IMR-90 (cell line): ENCODE measurements around the gene KRTAP3-2. TPM values are rescaled to one million over a fixed set of nuclear protein-coding genes. Genes with fewer than 3 reads are reported as not detected.

Experiments used
- ATAC-seq: fragments of 200-7000 bp; cut with Tn5 transposase; 2 replicates; pipeline ENCODE4 v1.9.1; 2020; ENCODE audit warnings: low read depth, mild to moderate bottlenecking, moderate library complexity
- BruUV-seq: library from RNA; stranded (reverse); fragments of 400-500 nt; replicated peaks from 2 replicates; lab custom pipeline; 2021; lab: Mats Ljungman, UMichigan
- CTCF ChIA-PET: fragments of 300-600 bp; formaldehyde crosslinking; extraction: SDS; loops from one replicate; lab custom pipeline; 2021; ENCODE audit warnings: antibody characterized with exemption; lab: Yijun Ruan, JAX
- POLR2A ChIA-PET: fragments of 300-600 bp; sonication (Branson Sonifier 250); formaldehyde crosslinking; loops from one replicate; lab custom pipeline; 2022; ENCODE audit warnings: antibody characterized with exemption; ENCODE audit not compliant: unreplicated experiment; lab: Charles Lee
- DNase-seq: peaks from one replicate; pipeline ENCODE4 v3.0.0; 2013
- H2AFZ ChIP-seq: replicated peaks from 2 replicates; pipeline ENCODE3; 2013; ENCODE audit warnings: low read length, mild to moderate bottlenecking; ENCODE audit not compliant: poor library complexity
- H2AK5ac ChIP-seq: 2 replicates; pipeline ENCODE4 v1.6.1; 2013; ENCODE audit warnings: low read depth, low read length, inconsistent platforms
- H2AK9ac ChIP-seq: replicated peaks from 2 replicates; pipeline ENCODE3; 2013; ENCODE audit warnings: mild to moderate bottlenecking, low read depth, low read length, moderate library complexity; ENCODE audit not compliant: poor library complexity
- H2BK120ac ChIP-seq: 2 replicates; pipeline ENCODE4 v1.6.1; 2013; ENCODE audit warnings: low read depth, low read length, inconsistent platforms
- H2BK15ac ChIP-seq: 3 replicates; pipeline ENCODE4 v1.6.1; 2013; ENCODE audit warnings: low read depth, low read length, inconsistent platforms
- H2BK20ac ChIP-seq: 2 replicates; pipeline ENCODE4 v1.6.1; 2013; ENCODE audit warnings: low read depth, mild to moderate bottlenecking, inconsistent platforms, low read length, moderate library complexity
- H2BK5ac ChIP-seq: 2 replicates; pipeline ENCODE4 v1.6.1; 2013; ENCODE audit warnings: mild to moderate bottlenecking, low read depth, low read length, inconsistent platforms; ENCODE audit not compliant: poor library complexity, severe bottlenecking
- H3K14ac ChIP-seq: replicated peaks from 2 replicates; pipeline ENCODE4 v1.6.1; 2013; ENCODE audit warnings: low read depth, low read length, inconsistent platforms
- H3K18ac ChIP-seq: 2 replicates; pipeline ENCODE4 v1.6.1; 2013; ENCODE audit warnings: low read depth, low read length, control low read depth
- H3K23ac ChIP-seq: 2 replicates; pipeline ENCODE4 v1.6.1; 2013; ENCODE audit warnings: low read depth, low read length, inconsistent platforms
- H3K27ac ChIP-seq: 2 replicates; pipeline ENCODE4 v1.5.1; 2013; ENCODE audit warnings: mild to moderate bottlenecking, control low read depth, low read length; ENCODE audit not compliant: insufficient read depth
- H3K27me3 ChIP-seq: 2 replicates; pipeline ENCODE4 v1.6.1; 2013; ENCODE audit warnings: low read length; ENCODE audit not compliant: control insufficient read depth, insufficient read depth
- H3K36me3 ChIP-seq: 2 replicates; pipeline ENCODE4 v1.6.1; 2013; ENCODE audit warnings: low read length, mixed read lengths; ENCODE audit not compliant: control insufficient read depth, insufficient read depth
- H3K4ac ChIP-seq: 2 replicates; pipeline ENCODE4 v1.6.1; 2013; ENCODE audit warnings: low read depth, low read length, inconsistent platforms
- H3K4me1 ChIP-seq: 2 replicates; pipeline ENCODE4 v1.6.1; 2013; ENCODE audit warnings: low read length, mixed read lengths; ENCODE audit not compliant: control insufficient read depth, insufficient read depth
- H3K4me2 ChIP-seq: 2 replicates; pipeline ENCODE4 v1.6.1; 2013; ENCODE audit warnings: low read depth, mild to moderate bottlenecking, control low read depth, low read length, moderate library complexity
- H3K4me3 ChIP-seq: 2 replicates; pipeline ENCODE4 v1.5.1; 2013; ENCODE audit warnings: low read depth, mild to moderate bottlenecking, control low read depth, low read length, moderate library complexity; ENCODE audit not compliant: insufficient read depth
- H3K56ac ChIP-seq: 2 replicates; pipeline ENCODE4 v1.6.1; 2013; ENCODE audit warnings: low read length, inconsistent platforms; ENCODE audit not compliant: insufficient read depth; ENCODE audit errors: extremely low read depth
- H3K79me1 ChIP-seq, 2 experiments: 2 replicates each; pipeline ENCODE4 v1.6.1; 2013; ENCODE audit warnings: low read length in 2 of 2, inconsistent platforms in 1 of 2, low read depth in 1 of 2
- H3K9ac ChIP-seq: 2 replicates; pipeline ENCODE4 v1.6.1; 2013; ENCODE audit warnings: low read depth, low read length, control low read depth
- H3K9me1 ChIP-seq: 2 replicates; pipeline ENCODE4 v1.6.1; 2013; ENCODE audit warnings: low read length, inconsistent platforms; ENCODE audit not compliant: insufficient read depth
- H3K9me3 ChIP-seq: 2 replicates; pipeline ENCODE4 v1.6.1; 2013; ENCODE audit warnings: low read length; ENCODE audit not compliant: control insufficient read depth, insufficient read depth
- H4K20me1 ChIP-seq: 2 replicates; pipeline ENCODE4 v1.6.1; 2013; ENCODE audit warnings: low read length, inconsistent platforms; ENCODE audit not compliant: insufficient read depth
- H4K5ac ChIP-seq: 2 replicates; pipeline ENCODE4 v1.6.1; 2013; ENCODE audit warnings: mild to moderate bottlenecking, low read depth, low read length, control low read depth
- H4K8ac ChIP-seq, 2 experiments: 2 replicates each; pipeline ENCODE4 v1.6.1; 2013; ENCODE audit warnings: low read depth in 2 of 2, low read length in 2 of 2, control low read depth in 1 of 2, inconsistent platforms in 1 of 2
- H4K91ac ChIP-seq: 2 replicates; pipeline ENCODE4 v1.6.1; 2013; ENCODE audit warnings: low read depth, low read length, inconsistent platforms; ENCODE audit not compliant: insufficient read depth
- CHD1 ChIP-seq: IDR thresholded peaks from 2 replicates; pipeline ENCODE4 v1.6.1; 2012; ENCODE audit warnings: low read depth, low read length, improper control_type of control experiment
- FOS ChIP-seq: fragments of 150-350 bp; IDR thresholded peaks from 2 replicates; pipeline ENCODE4 v1.6.1; 2016; ENCODE audit warnings: low read depth, low read length
- MAFK ChIP-seq: IDR thresholded peaks from 2 replicates; pipeline ENCODE4 v1.6.1; 2012; ENCODE audit warnings: low read depth, low read length, improper control_type of control experiment
- MAZ ChIP-seq: IDR thresholded peaks from 2 replicates; pipeline ENCODE4 v1.6.1; 2012; ENCODE audit warnings: low read depth, mild to moderate bottlenecking, low read length, improper control_type of control experiment, moderate library complexity, borderline replicate concordance
- MXI1 ChIP-seq: IDR thresholded peaks from 2 replicates; pipeline ENCODE4 v1.6.1; 2012; ENCODE audit warnings: low read depth, mild to moderate bottlenecking, low read length, moderate library complexity, borderline replicate concordance
- NFE2L2 ChIP-seq: fragments of 150-350 bp; IDR thresholded peaks from 2 replicates; pipeline ENCODE4 v1.6.1; 2016; ENCODE audit warnings: low read depth, mild to moderate bottlenecking, low read length
- POLR2A ChIP-seq: IDR thresholded peaks from 2 replicates; pipeline ENCODE4 v1.6.1; 2012; ENCODE audit warnings: mild to moderate bottlenecking, low read depth, low read length
- WGBS, 2 experiments: methylation state at CpG; one replicate each; pipeline versions ENCODE4 v1.1.5 to v1.1.7; 2013; ENCODE audit warnings: missing lambda C conversion rate in 2 of 2; ENCODE audit not compliant: insufficient read length in 1 of 2; ENCODE audit errors: extremely low coverage in 2 of 2; 5-methylcytosine and 5-hydroxymethylcytosine counted together
- dilution Hi-C: fragments of 300-500 bp; cut with HindIII; formaldehyde crosslinking; loops from one replicate; pipeline ENCODE4 v1.14.3; 2018; ENCODE audit warnings: low sequenced_read_pairs; ENCODE audit not compliant: unreplicated experiment
- in situ Hi-C: fragments of 300-500 bp; cut with MboI; formaldehyde crosslinking; loops from 3 replicates; pipeline ENCODE4 v1.14.3; 2019; ENCODE audit warnings: low sequenced_read_pairs, inconsistent platforms, mixed read lengths
- intact Hi-C: fragments of 100-400 bp; cut with micrococcal nuclease; formaldehyde crosslinking; loops from 2 replicates; pipeline ENCODE4 v1.10.0; 2022
- polyA plus RNA-seq, 3 experiments: library from polyadenylated mRNA; depleted of rRNA; stranded (reverse); fragments of >200 nt; gene quantifications; 2 replicates each; pipeline ENCODE4 v1.2.3, GENCODE V29; 2012; ENCODE audit warnings: low replicate concordance in 1 of 3
- total RNA-seq: library from RNA; depleted of rRNA; stranded (reverse); fragments of >200 nt; gene quantifications from 2 replicates; pipeline ENCODE4 v1.2.3, GENCODE V29; 2012
- TF ChIP-seq, protein P1 (sequence below): fragments of 150-350 bp; IDR thresholded peaks from 2 replicates; pipeline ENCODE4 v1.6.1; 2017; ENCODE audit warnings: mild to moderate bottlenecking, antibody characterized with exemption, low read length, low read depth
- TF ChIP-seq, protein P2 (sequence below): conservative IDR thresholded peaks from 2 replicates; pipeline ENCODE4 v1.5.1; 2012; ENCODE audit warnings: mild to moderate bottlenecking, low read depth, low read length, improper control_type of control experiment

The KRTAP3-2 gene
- total and polyA plus RNA-seq, 2 of the 4 experiments (the other 2 are of a cell fraction) = not detected

DNA sequence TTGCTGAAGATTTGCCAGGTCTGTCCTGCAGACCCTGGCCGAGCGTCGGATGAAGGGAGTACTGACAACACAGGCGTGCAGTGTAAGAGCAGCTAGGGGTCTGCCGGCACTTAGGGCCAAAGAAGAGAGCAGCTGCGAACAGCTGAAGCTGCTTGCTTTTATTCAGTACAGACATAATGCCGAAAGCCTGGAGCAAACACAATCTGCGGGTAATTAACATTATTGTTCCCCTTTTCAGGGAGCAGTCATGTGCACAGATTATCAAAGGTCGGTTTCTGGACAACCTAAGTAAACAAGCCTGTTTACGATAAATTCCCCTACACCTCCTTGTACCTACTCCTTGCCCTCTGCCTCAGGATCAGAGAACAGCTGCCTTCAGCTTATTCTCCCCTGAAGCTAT is 50.3 kb downstream of the KRTAP3-2 start:
- no peak for ATAC-seq
- dilution Hi-C loops = no loop called here

More for the DNA sequence above, 50.3 kb downstream of the KRTAP3-2 start:
- Histone ChIP-seq H3K27ac (no peak overlapping the region), H4K91ac (no peak overlapping the region; the same call in 1 of the 2 replicates), H2BK15ac (no peak overlapping the region), H3K56ac (no peak overlapping the region), H2AFZ (peak overlapping the region; percentile 75), H2BK120ac (peak overlapping the region; percentile 60; the same call in 1 of the 2 replicates), H3K4me2 (no peak overlapping the region; the same call in 1 of the 2 replicates), H3K36me3 (no peaks in the 10 kb centered on the region), H4K5ac (peak overlapping the region; percentile 79), H4K8ac (peak overlapping the region; percentile 15 to 59), H3K9ac (peak overlapping the region; percentile 24; the same call in 1 of the 2 replicates), H3K27me3 (no peaks in the 10 kb centered on the region), H3K9me1 (no peaks in the 10 kb centered on the region; the same call in 1 of the 2 replicates), H3K23ac (peak overlapping the region; percentile 71; the same call in 1 of the 2 replicates), H2BK20ac (peak overlapping the region; percentile 48; the same call in 1 of the 2 replicates), H4K20me1 (no peaks in the 10 kb centered on the region), H2BK5ac (no peak overlapping the region), H3K18ac (0 out of 2 replicates have a peak overlapping the region, but pooled peaks have one; percentile 16), H3K79me1 (no peaks in the 10 kb centered on the region), H3K9me3 (no peaks in the 10 kb centered on the region), H3K4me3 (no peak overlapping the region), H2AK9ac (no peak overlapping the region), H3K4me1 (peaks cover 8% of the 10 kb centered on the region), H2AK5ac (no peak overlapping the region), H3K14ac (0 out of 2 replicates have a peak overlapping the region, but pooled peaks have one; percentile 11), H3K4ac (peak overlapping the region; percentile 41; the same call in 1 of the 2 replicates)
- in situ Hi-C loops = no loop called here
- ChIA-PET POLR2A (no interaction called here), CTCF (interaction anchor here (0.6 kb wide), 1 partner anchor 23 kb away, joined by 3 read pairs; no protein-coding TSS in a partner anchor)
- intact Hi-C loops = no loop called here
- DNase-seq = no peak
- no TSS peak for BruUV-seq
- TF ChIP-seq MAZ (no peak), MXI1 (no peak), CHD1 (no peak), FOS (no peak), NFE2L2 (no peak), POLR2A (no peak), MAFK (no peak)
- TF ChIP-seq, protein P1, sequence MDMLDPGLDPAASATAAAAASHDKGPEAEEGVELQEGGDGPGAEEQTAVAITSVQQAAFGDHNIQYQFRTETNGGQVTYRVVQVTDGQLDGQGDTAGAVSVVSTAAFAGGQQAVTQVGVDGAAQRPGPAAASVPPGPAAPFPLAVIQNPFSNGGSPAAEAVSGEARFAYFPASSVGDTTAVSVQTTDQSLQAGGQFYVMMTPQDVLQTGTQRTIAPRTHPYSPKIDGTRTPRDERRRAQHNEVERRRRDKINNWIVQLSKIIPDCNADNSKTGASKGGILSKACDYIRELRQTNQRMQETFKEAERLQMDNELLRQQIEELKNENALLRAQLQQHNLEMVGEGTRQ = no peak
- TF ChIP-seq, protein P2, sequence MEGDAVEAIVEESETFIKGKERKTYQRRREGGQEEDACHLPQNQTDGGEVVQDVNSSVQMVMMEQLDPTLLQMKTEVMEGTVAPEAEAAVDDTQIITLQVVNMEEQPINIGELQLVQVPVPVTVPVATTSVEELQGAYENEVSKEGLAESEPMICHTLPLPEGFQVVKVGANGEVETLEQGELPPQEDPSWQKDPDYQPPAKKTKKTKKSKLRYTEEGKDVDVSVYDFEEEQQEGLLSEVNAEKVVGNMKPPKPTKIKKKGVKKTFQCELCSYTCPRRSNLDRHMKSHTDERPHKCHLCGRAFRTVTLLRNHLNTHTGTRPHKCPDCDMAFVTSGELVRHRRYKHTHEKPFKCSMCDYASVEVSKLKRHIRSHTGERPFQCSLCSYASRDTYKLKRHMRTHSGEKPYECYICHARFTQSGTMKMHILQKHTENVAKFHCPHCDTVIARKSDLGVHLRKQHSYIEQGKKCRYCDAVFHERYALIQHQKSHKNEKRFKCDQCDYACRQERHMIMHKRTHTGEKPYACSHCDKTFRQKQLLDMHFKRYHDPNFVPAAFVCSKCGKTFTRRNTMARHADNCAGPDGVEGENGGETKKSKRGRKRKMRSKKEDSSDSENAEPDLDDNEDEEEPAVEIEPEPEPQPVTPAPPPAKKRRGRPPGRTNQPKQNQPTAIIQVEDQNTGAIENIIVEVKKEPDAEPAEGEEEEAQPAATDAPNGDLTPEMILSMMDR = no peak
- WGBS, 2 experiments = 39% methylated on average over 7 of the region's 10 CpGs; no CpG with 5 or more reads in 1 of the 2 experiments
